Gastroesophageal sphincter (tissue), 3 donors: Measurements from ENCODE around the gene EPHA3.

ENCODE experiments used
- CTCF ChIP-seq, 4 experiments: fragments of 200-600 bp in 2 of 4; fragments of 450-650 bp in 2 of 4; sonication (generic) in 1 of 4; IDR thresholded peaks; one replicate each; pipeline ENCODE4 v1.5.1; 2017 to 2019; ENCODE audit warnings: antibody characterized with exemption in 4 of 4, mild to moderate bottlenecking in 2 of 4, moderate library complexity in 2 of 4
- EP300 ChIP-seq: sonication (generic); formaldehyde crosslinking; IDR thresholded peaks from one replicate; pipeline ENCODE4 v1.6.1; 2017; ENCODE audit warnings: antibody characterized with exemption, mild to moderate bottlenecking
- POLR2A ChIP-seq, 2 donors: fragments of 450-650 bp; IDR thresholded peaks; one replicate each; pipeline ENCODE4 v1.6.1; 2017; ENCODE audit warnings: antibody characterized with exemption in 2 of 2, mild to moderate bottlenecking in 2 of 2, moderate library complexity in 1 of 2
- POLR2AphosphoS5 ChIP-seq: sonication (generic); formaldehyde crosslinking; IDR thresholded peaks from one replicate; pipeline ENCODE4 v1.6.1; 2017; ENCODE audit warnings: antibody characterized with exemption

- no peak for TF ChIP-seq CTCF (IDR thresholded peaks at IDR 0.05)
- no peak for TF ChIP-seq POLR2A (IDR thresholded peaks at IDR 0.05)
- TF ChIP-seq EP300 = no peak
- no peak for TF ChIP-seq POLR2AphosphoS5
Observed at GRCh38 chr3:89268059-89268458, 160.6 kb downstream of the EPHA3 start.
